ENCODE results near the gene SLC16A9.

DNA sequence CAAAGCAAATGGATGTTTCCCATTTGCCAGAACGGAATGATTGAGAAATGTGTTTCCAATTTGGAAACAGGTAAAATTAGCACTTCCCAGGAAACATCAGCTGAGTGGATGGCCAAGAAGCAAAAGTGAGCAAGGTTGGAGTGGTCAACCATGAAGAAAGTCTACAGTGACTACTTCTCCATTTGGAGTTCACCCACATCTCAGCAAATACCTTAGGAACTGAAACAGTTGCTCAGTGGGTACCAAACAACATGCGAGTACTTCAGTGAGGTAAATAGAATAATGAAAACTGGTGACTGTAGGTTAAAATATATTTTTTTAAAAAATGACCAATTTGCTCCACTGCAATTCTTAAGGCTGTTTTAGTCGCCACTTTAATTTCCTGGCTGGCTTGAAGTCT is 57.7 kb downstream of the SLC16A9 start:
- TF ChIP-seq, protein P1, sequence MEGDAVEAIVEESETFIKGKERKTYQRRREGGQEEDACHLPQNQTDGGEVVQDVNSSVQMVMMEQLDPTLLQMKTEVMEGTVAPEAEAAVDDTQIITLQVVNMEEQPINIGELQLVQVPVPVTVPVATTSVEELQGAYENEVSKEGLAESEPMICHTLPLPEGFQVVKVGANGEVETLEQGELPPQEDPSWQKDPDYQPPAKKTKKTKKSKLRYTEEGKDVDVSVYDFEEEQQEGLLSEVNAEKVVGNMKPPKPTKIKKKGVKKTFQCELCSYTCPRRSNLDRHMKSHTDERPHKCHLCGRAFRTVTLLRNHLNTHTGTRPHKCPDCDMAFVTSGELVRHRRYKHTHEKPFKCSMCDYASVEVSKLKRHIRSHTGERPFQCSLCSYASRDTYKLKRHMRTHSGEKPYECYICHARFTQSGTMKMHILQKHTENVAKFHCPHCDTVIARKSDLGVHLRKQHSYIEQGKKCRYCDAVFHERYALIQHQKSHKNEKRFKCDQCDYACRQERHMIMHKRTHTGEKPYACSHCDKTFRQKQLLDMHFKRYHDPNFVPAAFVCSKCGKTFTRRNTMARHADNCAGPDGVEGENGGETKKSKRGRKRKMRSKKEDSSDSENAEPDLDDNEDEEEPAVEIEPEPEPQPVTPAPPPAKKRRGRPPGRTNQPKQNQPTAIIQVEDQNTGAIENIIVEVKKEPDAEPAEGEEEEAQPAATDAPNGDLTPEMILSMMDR (conservative IDR thresholded peaks at IDR 0.05 in 1 of 2, IDR thresholded peaks at IDR 0.05 in 1 of 2; ENCODE audit: extremely low read depth in 1 of 2, insufficient read depth in 1 of 2, low read depth in 1 of 2, low read length in 2 of 2), result no peak
- TF ChIP-seq EZH2 (IDR thresholded peaks at IDR 0.05; ENCODE audit: borderline replicate concordance, low read length), result no peak

All from mammary epithelial cell (primary cell).